GM18511 (cell line): ENCODE results near the gene IRF2BP2.

Experiments
- ATAC-seq: cut with Tn5 transposase; IDR thresholded peaks from one replicate; pipeline ENCODE4 v1.9.1; 2021; ENCODE audit warnings: mild to moderate bottlenecking, moderate library complexity; ENCODE audit not compliant: unreplicated experiment

The IRF2BP2 gene

GRCh38 chr1:234614081-234614489 is 4.1 kb upstream of the IRF2BP2 start:
- ATAC-seq, result no peak

DNA sequence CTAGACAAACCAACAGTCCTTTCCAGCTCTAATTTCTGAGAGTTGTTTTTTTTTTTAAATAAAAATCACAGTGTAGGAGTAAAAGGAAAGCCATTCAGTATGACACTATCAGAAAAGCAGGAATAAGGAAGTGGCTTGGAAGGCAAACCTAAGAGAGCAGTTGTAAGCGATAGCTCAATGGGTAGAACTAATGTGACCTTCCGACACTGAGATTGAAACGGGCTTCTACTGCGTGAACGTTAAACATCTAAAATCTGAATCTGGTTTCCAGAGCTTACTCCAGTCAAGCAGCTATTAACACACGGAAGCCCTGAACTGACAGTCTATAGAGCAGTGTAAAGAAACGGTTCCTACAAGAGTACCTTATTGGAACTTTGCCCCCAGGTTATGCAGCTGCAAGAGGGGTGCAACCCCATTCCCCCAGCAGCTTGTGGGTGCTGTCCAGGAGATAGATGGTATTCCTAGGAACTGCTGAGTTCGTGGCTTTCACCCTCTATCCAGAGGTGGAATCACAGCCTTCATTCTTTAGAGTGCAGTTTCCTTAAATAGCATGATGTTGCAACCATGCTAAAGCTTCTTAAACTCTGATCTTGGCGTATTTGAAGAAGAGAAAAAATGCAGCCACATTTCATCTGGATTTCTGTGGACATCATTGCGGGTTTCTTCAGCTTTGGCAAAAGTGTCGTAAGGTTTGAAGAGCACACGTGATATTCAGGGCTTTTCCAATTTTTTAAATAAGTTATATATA is 3.3 kb upstream of the IRF2BP2 start:
- no peak for ATAC-seq

- ATAC-seq, result peak; percentile 37
Measured at GRCh38 chr1:234612352-234613127, 2.6 kb upstream of the IRF2BP2 start.

- no peak for ATAC-seq
Measured at GRCh38 chr1:234611847-234612351, 1.9 kb upstream of the IRF2BP2 start.

DNA sequence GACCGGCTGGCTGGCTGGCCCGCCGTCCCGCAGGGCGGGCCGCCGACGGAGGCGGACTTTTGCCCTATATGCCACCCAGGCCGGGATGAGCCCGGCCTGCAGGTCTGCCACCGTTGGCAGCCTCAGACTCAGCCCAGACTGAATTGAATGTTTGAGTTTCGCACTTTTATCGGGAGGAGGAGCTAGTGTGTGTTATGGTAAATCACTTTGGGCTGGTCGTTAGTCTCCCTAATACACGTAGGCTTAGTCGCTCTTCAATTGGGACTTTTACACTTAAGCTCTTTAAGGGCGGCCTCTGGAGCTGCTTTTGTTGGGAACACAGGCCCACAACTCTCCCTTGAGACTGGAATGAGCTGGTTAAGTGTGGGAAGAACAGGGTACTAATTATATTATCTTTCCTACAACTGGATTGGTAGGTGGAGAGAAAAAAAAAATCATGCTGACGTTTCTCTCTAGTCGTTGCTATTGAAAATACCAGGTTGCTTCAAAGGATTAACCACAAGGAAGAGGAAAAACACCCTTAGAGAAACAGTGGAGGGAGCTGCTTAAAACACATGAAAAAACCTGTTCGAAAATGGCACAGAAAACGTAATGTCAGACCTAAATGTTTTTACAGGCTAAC is 1.4 kb upstream of the IRF2BP2 start:
- ATAC-seq, result peak; percentile 29

- peak; percentile 49 for ATAC-seq
Measured at GRCh38 chr1:234610666-234611224, 767 bp upstream of the IRF2BP2 start.

- ATAC-seq, result no peak
Measured at GRCh38 chr1:234609691-234610042, 311 bp downstream of the IRF2BP2 start.

GRCh38 chr1:234608911-234609690 is 877 bp downstream of the IRF2BP2 start:
- no peak for ATAC-seq

GRCh38 chr1:234608025-234608910 is 1.7 kb downstream of the IRF2BP2 start:
- peak; percentile 28 for ATAC-seq

- ATAC-seq, result no peak
Measured at GRCh38 chr1:234607109-234608024, 2.6 kb downstream of the IRF2BP2 start.

DNA sequence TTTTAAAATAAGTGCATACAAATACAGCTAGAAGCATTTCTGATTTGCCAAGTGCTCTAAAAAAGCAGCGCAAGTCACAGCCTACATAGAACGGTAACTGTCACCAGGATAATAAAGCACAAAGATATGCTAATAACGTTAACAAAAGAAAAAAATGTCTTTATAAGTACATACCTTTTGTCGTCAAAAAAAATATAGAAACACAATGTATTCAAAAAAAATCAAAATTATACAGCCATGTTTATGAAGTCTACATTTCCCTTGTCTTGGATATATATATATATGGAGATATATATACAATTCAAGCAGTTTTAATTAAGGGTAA is 3.2 kb downstream of the IRF2BP2 start:
- no peak for ATAC-seq

GRCh38 chr1:234605983-234606783 is 3.8 kb downstream of the IRF2BP2 start:
- no peak for ATAC-seq

DNA sequence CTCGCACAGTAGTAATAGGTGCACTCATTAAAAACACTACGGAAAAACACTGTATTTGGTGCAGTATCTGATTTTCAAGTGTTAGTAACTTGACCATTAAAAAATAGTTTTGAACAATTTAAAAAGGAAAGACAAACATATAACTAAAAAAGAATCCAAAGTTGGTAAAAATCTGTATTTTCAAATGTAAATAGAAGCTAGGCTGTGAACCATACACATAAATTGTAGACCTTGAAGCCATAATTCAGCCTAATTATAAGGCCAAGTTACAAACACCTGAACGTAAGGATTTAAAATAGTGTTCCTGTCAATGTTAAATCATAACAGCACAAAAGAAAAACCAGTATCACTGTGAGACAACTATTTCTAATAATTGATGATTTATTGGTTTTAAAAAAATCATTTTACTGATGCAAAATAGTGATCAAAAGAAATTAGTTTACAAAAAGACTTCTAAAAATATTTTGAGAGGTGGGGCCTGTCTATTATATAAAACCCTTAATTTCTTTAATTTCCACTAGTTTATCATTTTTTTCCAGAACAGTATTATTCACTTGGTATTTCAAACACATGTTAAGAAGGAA is 4.5 kb downstream of the IRF2BP2 start:
- no peak for ATAC-seq

DNA sequence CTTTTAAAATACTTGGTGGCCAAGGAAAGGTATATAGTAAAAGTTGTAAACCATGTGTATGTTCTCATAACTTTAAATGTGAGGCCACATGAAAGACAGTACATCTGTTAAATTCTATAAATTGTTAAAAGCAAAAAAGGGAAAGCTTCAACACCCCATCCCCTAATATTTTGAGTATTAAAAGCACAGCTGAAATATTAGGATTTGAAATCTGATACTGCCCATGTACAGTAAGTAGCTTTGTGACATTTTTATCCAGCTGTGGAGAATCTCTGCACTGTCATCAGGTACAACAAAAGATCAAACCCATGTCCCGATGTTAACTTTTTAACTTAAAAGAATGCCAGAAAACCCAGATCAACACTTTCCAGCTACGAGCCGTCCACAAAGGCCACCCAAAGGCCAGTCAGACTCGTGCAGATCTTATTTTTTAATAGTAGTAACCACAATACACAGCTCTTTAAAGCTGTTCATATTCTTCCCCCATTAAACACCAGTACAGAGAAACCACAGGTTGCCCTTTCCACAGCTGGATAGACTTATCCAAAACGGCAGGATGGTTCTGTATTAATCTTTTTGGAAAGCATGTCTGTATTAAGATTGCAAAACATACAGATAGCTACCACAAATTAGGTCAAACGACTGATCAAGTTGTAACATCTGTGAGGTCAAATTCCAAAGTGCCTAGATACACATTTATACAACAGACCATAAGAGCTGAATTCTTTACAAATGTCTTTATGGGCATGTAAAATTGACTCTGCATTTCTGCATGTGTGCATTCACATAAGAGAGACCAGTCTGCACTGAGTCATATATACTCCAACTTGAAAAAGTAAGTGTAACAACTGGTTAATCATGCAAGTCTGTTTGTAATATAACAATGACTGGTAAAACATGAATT is 5.2 kb downstream of the IRF2BP2 start:
- no peak for ATAC-seq

GRCh38 chr1:234603221-234604204 is 6.5 kb downstream of the IRF2BP2 start:
- no peak for ATAC-seq
